Subcutaneous adipose tissue (tissue), 4 donors: ENCODE data around the gene HECW1. TPM values are rescaled to one million over a fixed set of nuclear protein-coding genes. Genes with fewer than 3 reads are reported as not detected.

Experiments
- CTCF ChIP-seq: fragments of 450-650 bp; IDR thresholded peaks from one replicate; pipeline ENCODE4 v1.5.1; 2016; ENCODE audit warnings: low read depth, mild to moderate bottlenecking, control low read depth, antibody characterized with exemption, moderate library complexity
- total RNA-seq, 4 donors: library from RNA; depleted of rRNA; stranded (reverse); fragments of >200 nt; gene quantifications; one replicate each; pipeline ENCODE4 v1.1.0, GENCODE V29; 2016

Gene HECW1
- total RNA-seq, 4 donors from 2014 or later, result 0.38 to 2.2 (median 0.80) TPM

GRCh38 chr7:43099750-43100149 lies 12.7 kb upstream of the HECW1 start:
- TF ChIP-seq CTCF, result no peak

DNA sequence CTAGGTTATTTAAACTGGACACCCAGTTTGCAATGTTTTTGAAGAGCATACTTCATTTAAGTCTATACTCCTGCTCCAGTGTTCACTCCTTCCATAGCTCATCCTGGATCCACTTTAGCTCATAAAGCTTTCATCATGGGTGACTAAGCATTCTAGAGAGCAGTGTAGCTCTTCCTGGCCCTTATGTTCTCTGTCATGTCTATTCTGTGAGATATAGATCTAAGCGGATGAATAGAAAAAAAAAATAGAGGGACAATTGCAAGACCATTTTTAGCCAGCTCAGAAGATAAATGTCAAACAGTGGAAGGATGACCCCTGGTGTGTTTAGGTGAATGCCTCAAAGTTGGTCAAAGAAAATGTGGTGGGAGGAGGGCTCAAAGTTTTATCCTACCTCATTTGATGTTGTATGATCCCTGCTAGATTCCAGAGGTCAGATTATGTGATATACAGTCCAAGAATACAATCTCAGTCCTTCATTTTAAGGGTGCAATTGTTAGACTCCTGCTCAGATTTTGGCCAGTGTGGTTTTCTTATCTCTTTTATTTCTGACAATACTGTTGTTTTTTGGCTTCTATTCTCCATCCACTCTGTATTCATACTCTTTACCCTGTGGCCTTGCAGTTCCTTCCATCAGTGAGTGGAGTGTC lies 7.5 kb upstream of the HECW1 start:
- no peak for TF ChIP-seq CTCF

- TF ChIP-seq CTCF, result no peak
Measured at GRCh38 chr7:43105521-43106120, 6.8 kb upstream of the HECW1 start.

GRCh38 chr7:43108255-43109011 lies 4.0 kb upstream of the HECW1 start:
- TF ChIP-seq CTCF, result no peak

DNA sequence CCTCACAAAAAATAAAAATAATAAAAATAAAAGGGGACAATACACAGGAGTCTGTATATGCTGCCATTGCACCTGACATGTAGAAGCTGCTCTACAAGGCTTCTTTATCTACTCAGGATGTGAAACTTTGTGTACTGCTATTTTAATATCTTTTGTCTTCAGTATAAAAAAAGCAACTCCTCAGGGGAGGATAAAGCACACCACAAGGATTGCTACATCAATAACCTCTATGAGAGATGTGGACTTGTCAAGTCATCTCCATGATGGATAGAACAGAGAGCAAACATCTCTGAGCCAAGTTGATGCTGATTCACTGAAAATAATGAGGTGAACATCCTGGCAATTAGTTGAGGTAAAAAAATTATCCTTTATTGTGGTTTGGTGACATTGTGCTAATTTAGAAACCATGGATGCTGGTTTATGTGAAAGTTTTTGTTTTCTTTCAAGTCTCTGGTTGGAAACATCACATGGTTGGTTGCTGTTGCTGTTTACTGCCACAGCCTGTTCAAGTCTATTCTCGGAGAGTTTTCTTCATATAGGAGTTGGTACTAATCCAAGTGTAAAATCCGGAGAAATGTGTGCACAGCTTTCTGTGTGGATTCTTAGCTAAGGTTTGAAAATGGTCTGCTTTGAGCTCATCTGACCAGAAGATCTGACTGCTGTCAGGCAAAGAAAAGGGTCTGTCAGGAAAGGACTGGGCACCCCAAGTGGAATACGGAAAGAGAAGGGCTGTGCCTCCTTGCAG lies 1.5 kb upstream of the HECW1 start:
- TF ChIP-seq CTCF, result no peak

DNA sequence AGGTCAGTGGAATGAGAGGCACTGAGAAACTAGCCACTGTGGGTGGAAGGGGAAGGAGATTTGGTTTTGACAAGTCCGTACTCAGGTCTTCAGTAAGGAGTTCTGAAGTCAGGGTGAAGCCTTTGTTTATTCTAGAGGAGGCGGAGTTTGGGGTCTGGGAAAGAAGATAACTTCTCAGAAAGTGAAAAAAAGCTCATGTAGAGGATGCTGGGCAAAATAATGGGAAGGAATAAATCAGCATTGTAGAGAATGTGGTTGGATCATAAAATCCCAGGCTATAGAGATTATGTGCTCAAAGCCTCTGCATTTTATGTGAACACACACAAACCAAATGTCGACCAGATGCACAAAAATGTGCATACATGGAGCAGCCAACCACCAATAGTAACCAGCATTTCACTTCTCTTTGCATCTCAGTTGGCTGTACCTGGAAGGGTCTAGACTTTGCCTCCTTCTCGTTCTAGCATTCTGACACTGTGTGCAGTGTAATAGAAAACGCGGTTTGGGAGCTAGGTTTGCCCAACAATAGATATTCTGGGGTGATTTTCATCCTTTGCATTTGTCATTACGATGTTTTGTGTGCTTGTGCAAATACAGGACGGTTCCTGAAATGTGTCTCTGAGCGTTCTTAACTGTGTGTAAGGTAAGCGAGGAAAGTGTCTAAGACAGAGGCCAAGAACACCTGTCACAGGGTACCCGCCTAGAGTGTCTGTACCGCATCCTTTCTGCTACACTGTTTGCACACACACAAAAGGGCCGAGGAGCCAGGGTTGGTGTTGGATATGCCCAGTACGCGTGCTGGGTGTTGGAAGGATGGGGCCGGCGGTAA lies 603 bp upstream of the HECW1 start:
- no peak for TF ChIP-seq CTCF
